Natural killer cell treated with Interleukin-12 subunit alpha and Interleukin-12 subunit beta and Interleukin-15 and Interleukin-18, amount 100 ng/mL, for 72 hours (primary cell): Measurements from ENCODE around the gene TSC22D3. TPM values are rescaled to one million over a fixed set of nuclear protein-coding genes. Genes with fewer than 3 reads are reported as not detected.
"Not testable (repeated sequence)": the region's sequence is repeated elsewhere in the genome, so short reads cannot be mapped to it uniquely, and the experiment has no call there.

Experiments
- ATAC-seq, 2 donors: fragments of 150-1000 bp; cut with Tn5 transposase in 1 of 2; sonication (Bioruptor Pico), chemical (Tn5 transposase) in 1 of 2; 2 replicates each; pipeline ENCODE4 v1.10.0; 2021
- DNase-seq: peaks from one replicate; pipeline ENCODE4 v3.0.0; 2022; ENCODE audit warnings: low spot score
- H3K27ac Mint-ChIP-seq, 2 donors: 1 replicate in 1 of 2; 2 replicates in 1 of 2; pipeline ENCODE4 v1.8.0; 2022; ENCODE audit warnings: mixed read lengths in 2 of 2, mild to moderate bottlenecking in 1 of 2, moderate library complexity in 1 of 2
- H3K27me3 Mint-ChIP-seq, 2 donors: 1 replicate in 1 of 2; 2 replicates in 1 of 2; pipeline ENCODE4 v1.8.0; 2022; ENCODE audit warnings: mixed read lengths in 2 of 2
- H3K36me3 Mint-ChIP-seq: one replicate; pipeline ENCODE4 v1.8.0; 2022; ENCODE audit warnings: mixed read lengths
- H3K4me1 Mint-ChIP-seq, 2 donors: 1 replicate in 1 of 2; 2 replicates in 1 of 2; pipeline ENCODE4 v1.8.0; 2022; ENCODE audit warnings: low read depth in 2 of 2, mixed read lengths in 2 of 2, mild to moderate bottlenecking in 1 of 2
- H3K4me3 Mint-ChIP-seq: one replicate; pipeline ENCODE4 v1.8.0; 2022; ENCODE audit warnings: mixed read lengths
- H3K9me3 Mint-ChIP-seq: 2 replicates; pipeline ENCODE4 v1.8.0; 2022; ENCODE audit warnings: mixed read lengths
- total RNA-seq, 2 donors: library from RNA; stranded (reverse); gene quantifications; one replicate each; pipeline ENCODE4 v1.2.3, GENCODE V29; 2022

Gene TSC22D3
- total RNA-seq, 2 donors from 2014 or later, result 8.6 to 20.3 TPM

- H3K9me3 Mint-ChIP-seq, result no peaks in the 10 kb centered on the region
- no peak overlapping the region for H3K4me3 Mint-ChIP-seq
- ATAC-seq (no peak), DNase-seq (no peak)
- peaks cover 17 to 25% of the 10 kb centered on the region in 2 donors for H3K4me1 Mint-ChIP-seq
- no peaks in the 10 kb centered on the region for H3K36me3 Mint-ChIP-seq
- H3K27me3 Mint-ChIP-seq, result peaks cover 0 to 21% of the 10 kb centered on the region in 2 donors
- no peak overlapping the region for H3K27ac Mint-ChIP-seq
Observed at GRCh38 chrX:107707866-107708265, 67.7 kb downstream of the TSC22D3 start.

GRCh38 chrX:107706309-107706708, 69.3 kb downstream of the TSC22D3 start:
- ATAC-seq, result no peak
- peaks cover 10 to 18% of the 10 kb centered on the region in 2 donors for H3K4me1 Mint-ChIP-seq
- no peak for DNase-seq
- no peak overlapping the region for H3K27ac Mint-ChIP-seq
- H3K9me3 Mint-ChIP-seq, result no peaks in the 10 kb centered on the region
- H3K36me3 Mint-ChIP-seq, result no peaks in the 10 kb centered on the region
- H3K4me3 Mint-ChIP-seq, result no peak overlapping the region
- peaks cover 0 to 21% of the 10 kb centered on the region in 2 donors for H3K27me3 Mint-ChIP-seq

- DNase-seq (no peak), ATAC-seq (no peak)
- Mint-ChIP-seq H3K4me3 (no peak overlapping the region), H3K36me3 (no peaks in the 10 kb centered on the region), H3K9me3 (no peaks in the 10 kb centered on the region), H3K27ac (no peak overlapping the region), H3K27me3 (peaks cover 0 to 29% of the 10 kb centered on the region in 2 donors), H3K4me1 (peaks cover 2 to 9% of the 10 kb centered on the region in 2 donors)
Observed at GRCh38 chrX:107704587-107704986, 71.0 kb downstream of the TSC22D3 start.

GRCh38 chrX:107704181-107704580, 71.4 kb downstream of the TSC22D3 start:
- no peaks in the 10 kb centered on the region for H3K9me3 Mint-ChIP-seq
- ATAC-seq (no peak), DNase-seq (no peak)
- H3K4me3 Mint-ChIP-seq, result no peak overlapping the region
- no peaks in the 10 kb centered on the region for H3K36me3 Mint-ChIP-seq
- H3K4me1 Mint-ChIP-seq, result peaks cover 0 to 9% of the 10 kb centered on the region in 2 donors
- no peak overlapping the region for H3K27ac Mint-ChIP-seq
- H3K27me3 Mint-ChIP-seq, result peaks cover 0 to 33% of the 10 kb centered on the region in 2 donors

- H3K27me3 Mint-ChIP-seq, result peaks cover 0 to 32% of the 10 kb centered on the region in 2 donors
- H3K27ac Mint-ChIP-seq, result no peak overlapping the region
- H3K36me3 Mint-ChIP-seq, result no peaks in the 10 kb centered on the region
- no peak for ATAC-seq
- peaks cover 0 to 4% of the 10 kb centered on the region in 2 donors for H3K4me1 Mint-ChIP-seq
- no peak overlapping the region for H3K4me3 Mint-ChIP-seq
- H3K9me3 Mint-ChIP-seq, result no peaks in the 10 kb centered on the region
- DNase-seq, result no peak
Observed at GRCh38 chrX:107701493-107702121, 74.0 kb downstream of the TSC22D3 start.

- H3K27ac Mint-ChIP-seq, result no peak overlapping the region
- no peak for DNase-seq
- no peak overlapping the region for H3K4me3 Mint-ChIP-seq
- H3K9me3 Mint-ChIP-seq, result no peaks in the 10 kb centered on the region
- peaks cover 0 to 30% of the 10 kb centered on the region in 2 donors for H3K27me3 Mint-ChIP-seq
- ATAC-seq, result no peak
- H3K4me1 Mint-ChIP-seq, result peaks cover 0 to 4% of the 10 kb centered on the region in 2 donors
- H3K36me3 Mint-ChIP-seq, result no peaks in the 10 kb centered on the region
Observed at GRCh38 chrX:107700790-107701189, 74.8 kb downstream of the TSC22D3 start.

- peaks cover 0 to 4% of the 10 kb centered on the region in 2 donors for H3K4me1 Mint-ChIP-seq
- H3K4me3 Mint-ChIP-seq, result no peak overlapping the region
- ATAC-seq, result no peak
- no peaks in the 10 kb centered on the region for H3K9me3 Mint-ChIP-seq
- no peak overlapping the region for H3K27ac Mint-ChIP-seq
- no peak for DNase-seq
- H3K27me3 Mint-ChIP-seq, result peaks cover 0 to 30% of the 10 kb centered on the region in 2 donors
- no peaks in the 10 kb centered on the region for H3K36me3 Mint-ChIP-seq
Observed at GRCh38 chrX:107700317-107700774, 75.2 kb downstream of the TSC22D3 start.

GRCh38 chrX:107699616-107700015, 76.0 kb downstream of the TSC22D3 start:
- no peaks in the 10 kb centered on the region for H3K36me3 Mint-ChIP-seq
- H3K27me3 Mint-ChIP-seq, result peaks cover 0 to 26% of the 10 kb centered on the region in 2 donors
- DNase-seq, result no peak
- H3K4me3 Mint-ChIP-seq, result no peak overlapping the region
- ATAC-seq, result no peak
- H3K27ac Mint-ChIP-seq, result no peak overlapping the region
- no peaks in the 10 kb centered on the region for H3K9me3 Mint-ChIP-seq
- H3K4me1 Mint-ChIP-seq, result peaks cover 0 to 4% of the 10 kb centered on the region in 2 donors

GRCh38 chrX:107691024-107691448, 84.6 kb downstream of the TSC22D3 start:
- ATAC-seq, result no peak
- peaks cover 0 to 6% of the 10 kb centered on the region in 2 donors for H3K4me1 Mint-ChIP-seq
- H3K27me3 Mint-ChIP-seq, result peaks cover 0 to 13% of the 10 kb centered on the region in 2 donors

GRCh38 chrX:107687445-107687844, 88.1 kb downstream of the TSC22D3 start:
- ATAC-seq (no peak), DNase-seq (no peak)
- Mint-ChIP-seq H3K4me3 (no peak overlapping the region), H3K27ac (no peak overlapping the region), H3K9me3 (no peaks in the 10 kb centered on the region), H3K4me1 (peaks cover 8 to 24% of the 10 kb centered on the region in 2 donors), H3K27me3 (peaks cover 0 to 20% of the 10 kb centered on the region in 2 donors), H3K36me3 (no peaks in the 10 kb centered on the region)

More at GRCh38 chrX:107691024-107691448, 84.6 kb downstream of the TSC22D3 start:
- no peak overlapping the region for H3K27ac Mint-ChIP-seq
- no peak for DNase-seq
- H3K4me3 Mint-ChIP-seq, result no peak overlapping the region
- no peaks in the 10 kb centered on the region for H3K9me3 Mint-ChIP-seq
- no peaks in the 10 kb centered on the region for H3K36me3 Mint-ChIP-seq

- no peak overlapping the region for H3K27ac Mint-ChIP-seq
- H3K4me3 Mint-ChIP-seq, result no peak overlapping the region
- no peaks in the 10 kb centered on the region for H3K36me3 Mint-ChIP-seq
- H3K4me1 Mint-ChIP-seq, result peaks cover 8 to 29% of the 10 kb centered on the region in 2 donors
- H3K9me3 Mint-ChIP-seq, result no peaks in the 10 kb centered on the region
- DNase-seq (no peak), ATAC-seq (no peak)
- H3K27me3 Mint-ChIP-seq, result peaks cover 0 to 23% of the 10 kb centered on the region in 2 donors
Observed at GRCh38 chrX:107686792-107687191, 88.8 kb downstream of the TSC22D3 start.

GRCh38 chrX:107686026-107686425, 89.6 kb downstream of the TSC22D3 start:
- no peak overlapping the region for H3K27ac Mint-ChIP-seq
- H3K4me3 Mint-ChIP-seq, result no peak overlapping the region
- ATAC-seq (no peak), DNase-seq (no peak)
- H3K36me3 Mint-ChIP-seq, result no peaks in the 10 kb centered on the region
- no peaks in the 10 kb centered on the region for H3K9me3 Mint-ChIP-seq
- peaks cover 8 to 29% of the 10 kb centered on the region in 2 donors for H3K4me1 Mint-ChIP-seq
- H3K27me3 Mint-ChIP-seq, result peaks cover under 1 to 25% of the 10 kb centered on the region in 2 donors

- not testable (repeated sequence) for H3K36me3 Mint-ChIP-seq, ATAC-seq, DNase-seq, H3K4me3 Mint-ChIP-seq, H3K27ac Mint-ChIP-seq, H3K9me3 Mint-ChIP-seq
- H3K27me3 Mint-ChIP-seq, result peaks cover 5 to 30% of the 10 kb centered on the region in 2 donors
- peaks cover 10 to 33% of the 10 kb centered on the region in 2 donors for H3K4me1 Mint-ChIP-seq
Observed at GRCh38 chrX:107685586-107685985, 90.0 kb downstream of the TSC22D3 start.

- Mint-ChIP-seq H3K4me1 (peaks cover 14 to 36% of the 10 kb centered on the region in 2 donors), H3K9me3 (no peaks in the 10 kb centered on the region), H3K36me3 (peaks cover 5% of the 10 kb centered on the region), H3K4me3 (no peak overlapping the region), H3K27ac (no peak overlapping the region), H3K27me3 (peaks cover 8 to 36% of the 10 kb centered on the region in 2 donors)
- DNase-seq (no peak), ATAC-seq (peak; percentile 57 to 60)
Observed at GRCh38 chrX:107684956-107685385, 90.6 kb downstream of the TSC22D3 start.
